Aorta (tissue), 5 donors: Measurements from ENCODE around the gene AASDH. TPM values are rescaled to one million over a fixed set of nuclear protein-coding genes. Genes with fewer than 3 reads are reported as not detected.

Experiments
- ATAC-seq: fragments of 200-7000 bp; cut with Tn5 transposase; one replicate; pipeline ENCODE4 v1.9.1; 2022; ENCODE audit warnings: moderate library complexity; ENCODE audit not compliant: low FRiP score
- DNase-seq, 2 donors: peaks; one replicate each; pipeline ENCODE4 v3.0.0-alpha.2; 2020
- H3K27ac ChIP-seq, 2 donors: one replicate each; pipeline ENCODE4 v1.5.1; 2013; ENCODE audit warnings: low read length in 2 of 2, mild to moderate bottlenecking in 2 of 2, moderate library complexity in 2 of 2, control low read depth in 1 of 2, inconsistent platforms in 1 of 2, low read depth in 1 of 2
- H3K27me3 ChIP-seq, 2 donors: one replicate each; pipeline ENCODE4 v1.6.1; 2013; ENCODE audit warnings: control low read depth in 1 of 2, low read length in 1 of 2, mild to moderate bottlenecking in 1 of 2, moderate library complexity in 1 of 2; ENCODE audit not compliant: insufficient read depth in 2 of 2, control insufficient read depth in 1 of 2
- H3K36me3 ChIP-seq, 2 donors: one replicate each; pipeline ENCODE4 v1.6.1; 2013; ENCODE audit warnings: control low read depth in 1 of 2, low read length in 1 of 2, mild to moderate bottlenecking in 1 of 2; ENCODE audit not compliant: insufficient read depth in 2 of 2, control insufficient read depth in 1 of 2
- H3K4me1 ChIP-seq, 2 donors: one replicate each; pipeline ENCODE4 v1.6.1; 2013; ENCODE audit warnings: low read length in 2 of 2, control low read depth in 1 of 2, mild to moderate bottlenecking in 1 of 2, moderate library complexity in 1 of 2; ENCODE audit not compliant: insufficient read depth in 2 of 2, control insufficient read depth in 1 of 2
- H3K4me3 ChIP-seq, 2 donors: one replicate each; pipeline ENCODE4 v1.5.1; 2013; ENCODE audit warnings: low read length in 2 of 2, control low read depth in 1 of 2, mild to moderate bottlenecking in 1 of 2
- H3K9me3 ChIP-seq: one replicate; pipeline ENCODE4 v1.6.1; 2013; ENCODE audit warnings: mild to moderate bottlenecking, low read length; ENCODE audit not compliant: control insufficient read depth
- WGBS, 2 donors: extraction: QIAGEN DNeasy Blood & Tissue Kit; methylation state at CpG; one replicate each; pipeline ENCODE4 v1.1.7; 2013; 5-methylcytosine and 5-hydroxymethylcytosine counted together
- intact Hi-C, 2 donors: fragments of 100-400 bp; cut with DNase I; formaldehyde crosslinking; loops; one replicate each; pipeline versions ENCODE4 v1.14.2 to v1.15.0; 2022
- polyA plus RNA-seq, 2 donors: library from polyadenylated mRNA; stranded (reverse); fragments of 200-250 nt; gene quantifications; one replicate each; pipeline ENCODE4 v1.2.3, GENCODE V29; 2013
- total RNA-seq, 2 donors: library from RNA; stranded (reverse); fragmentation: NEBNext Ultra II Directional; extraction: Animal tissue kit (Norgen Biotek cat#: 25700); gene quantifications; one replicate each; pipeline ENCODE4 v1.2.1, GENCODE V29; 2021
- donor health status: healthy with polysubstance abuse.
- donor health status: Bipolar disorder and iron deficiency.
- donor health status: DM: no; HTN: no; CAD: no.
- donor health status: DM: no; HTN: no; CAD: no.
- donor health status: DM: yes; HTN: yes; CAD: no.

AASDH gene
- total and polyA plus RNA-seq, 4 donors, result 3.6 to 12.2 (median 6.6) TPM

- ATAC-seq, result no peak
Observed at GRCh38 chr4:56330691-56331090, 56.6 kb downstream of the AASDH start.

GRCh38 chr4:56326363-56326762 lies 60.9 kb downstream of the AASDH start:
- 69 to 74% methylated on average over 2 of the region's 2 CpGs for WGBS, 2 donors
- DNase-seq, result no peak
- no peak for ATAC-seq
- no peak overlapping the region for H3K4me3 ChIP-seq
- intact Hi-C loops, result no loop called here
- H3K27me3 ChIP-seq, result no peaks in the 10 kb centered on the region
- H3K27ac ChIP-seq, result no peak overlapping the region
- H3K4me1 ChIP-seq, result no peaks in the 10 kb centered on the region
- no peaks in the 10 kb centered on the region for H3K36me3 ChIP-seq
- H3K9me3 ChIP-seq, result no peaks in the 10 kb centered on the region

More at GRCh38 chr4:56330691-56331090, 56.6 kb downstream of the AASDH start:
- Histone ChIP-seq H3K27me3 (no peaks in the 10 kb centered on the region), H3K4me1 (no peaks in the 10 kb centered on the region), H3K4me3 (no peak overlapping the region), H3K9me3 (no peaks in the 10 kb centered on the region), H3K36me3 (no peaks in the 10 kb centered on the region), H3K27ac (no peak overlapping the region)
- intact Hi-C loops, result no loop called here
- no peak for DNase-seq
- 56 to 61% methylated on average over 2 of the region's 2 CpGs for WGBS, 2 donors

- no peaks in the 10 kb centered on the region for H3K4me1 ChIP-seq
- DNase-seq, result no peak
- no peak overlapping the region for H3K27ac ChIP-seq
- H3K4me3 ChIP-seq, result no peak overlapping the region
- H3K9me3 ChIP-seq, result no peaks in the 10 kb centered on the region
- no peak for ATAC-seq
- 88 to 96% methylated on average over 8 of the region's 8 CpGs for WGBS, 2 donors
- intact Hi-C loops, result no loop called here
- no peaks in the 10 kb centered on the region for H3K36me3 ChIP-seq
- H3K27me3 ChIP-seq, result no peaks in the 10 kb centered on the region
Observed at GRCh38 chr4:56324011-56324610, 63.2 kb downstream of the AASDH start.

GRCh38 chr4:56323327-56323726 lies 64.0 kb downstream of the AASDH start:
- Histone ChIP-seq H3K9me3 (no peaks in the 10 kb centered on the region), H3K36me3 (no peaks in the 10 kb centered on the region), H3K4me1 (no peaks in the 10 kb centered on the region), H3K27me3 (no peaks in the 10 kb centered on the region), H3K4me3 (no peak overlapping the region), H3K27ac (no peak overlapping the region)
- 81 to 93% methylated on average over 10 of the region's 10 CpGs for WGBS, 2 donors
- no peak for DNase-seq
- intact Hi-C loops, result no loop called here
- no peak for ATAC-seq

GRCh38 chr4:56321251-56321650 lies 66.0 kb downstream of the AASDH start:
- H3K36me3 ChIP-seq, result no peaks in the 10 kb centered on the region
- no peaks in the 10 kb centered on the region for H3K4me1 ChIP-seq
- no peak overlapping the region for H3K4me3 ChIP-seq
- H3K9me3 ChIP-seq, result no peaks in the 10 kb centered on the region
- intact Hi-C loops, result no loop called here
- DNase-seq (no peak), ATAC-seq (no peak)
- WGBS, 2 donors, result 83 to 89% methylated on average over 1 of the region's 1 CpG
- no peak overlapping the region for H3K27ac ChIP-seq
- no peaks in the 10 kb centered on the region for H3K27me3 ChIP-seq

GRCh38 chr4:56320293-56320692 lies 67.0 kb downstream of the AASDH start:
- no peak for ATAC-seq
- WGBS, 2 donors, result 97 to 98% methylated on average over 5 of the region's 5 CpGs
- Histone ChIP-seq H3K36me3 (no peaks in the 10 kb centered on the region), H3K4me1 (no peaks in the 10 kb centered on the region), H3K27me3 (no peaks in the 10 kb centered on the region), H3K27ac (no peak overlapping the region), H3K4me3 (no peak overlapping the region), H3K9me3 (no peaks in the 10 kb centered on the region)
- no peak for DNase-seq
- intact Hi-C loops, result no loop called here

GRCh38 chr4:56318555-56318954 lies 68.7 kb downstream of the AASDH start:
- 35 to 41% methylated on average over 1 of the region's 1 CpG for WGBS, 2 donors
- no peaks in the 10 kb centered on the region for H3K36me3 ChIP-seq
- no peak overlapping the region for H3K27ac ChIP-seq
- intact Hi-C loops, result no loop called here
- H3K4me3 ChIP-seq, result no peak overlapping the region
- no peaks in the 10 kb centered on the region for H3K27me3 ChIP-seq
- H3K9me3 ChIP-seq, result no peaks in the 10 kb centered on the region
- no peak for ATAC-seq
- no peak for DNase-seq
- H3K4me1 ChIP-seq, result no peaks in the 10 kb centered on the region

- intact Hi-C loops, result no loop called here
- no peak overlapping the region for H3K4me3 ChIP-seq
- H3K27ac ChIP-seq, result no peak overlapping the region
- H3K4me1 ChIP-seq, result no peaks in the 10 kb centered on the region
- no peak for DNase-seq
- no peaks in the 10 kb centered on the region for H3K36me3 ChIP-seq
- H3K27me3 ChIP-seq, result no peaks in the 10 kb centered on the region
- no peak for ATAC-seq
- H3K9me3 ChIP-seq, result no peaks in the 10 kb centered on the region
Observed at GRCh38 chr4:56317749-56318148, 69.5 kb downstream of the AASDH start.

GRCh38 chr4:56316011-56316650 lies 71.2 kb downstream of the AASDH start:
- 88 to 97% methylated on average over 25 to 29 of the region's 29 CpGs for WGBS, 2 donors
- intact Hi-C loops, result no loop called here
- H3K4me1 ChIP-seq, result no peaks in the 10 kb centered on the region
- no peak overlapping the region for H3K4me3 ChIP-seq
- no peaks in the 10 kb centered on the region for H3K27me3 ChIP-seq
- no peak overlapping the region for H3K27ac ChIP-seq
- DNase-seq, result no peak
- no peak for ATAC-seq
- no peaks in the 10 kb centered on the region for H3K36me3 ChIP-seq
- H3K9me3 ChIP-seq, result no peaks in the 10 kb centered on the region
